HepG2 (cell line): ENCODE measurements around the gene SEM1. TPM values are rescaled to one million over a fixed set of nuclear protein-coding genes. Genes with fewer than 3 reads are reported as not detected.

Source experiments
- BCL6 ChIP-seq: IDR thresholded peaks from 2 replicates; pipeline ENCODE4 v1.6.1; 2016; ENCODE audit warnings: missing genetic modification reagents, missing compliant biosample characterization
- HNRNPLL ChIP-seq: fragments of 200-400 bp; formaldehyde crosslinking; IDR thresholded peaks from 2 replicates; pipeline ENCODE4 v1.6.1; 2017; ENCODE audit warnings: mild to moderate bottlenecking, low read depth, low read length; ENCODE audit not compliant: poor library complexity, severe bottlenecking
- KLF12 ChIP-seq: sonication (generic); formaldehyde crosslinking; IDR thresholded peaks from 2 replicates; pipeline ENCODE4 v1.4.0; 2020; ENCODE audit warnings: missing genetic modification reagents, borderline replicate concordance
- NFYB ChIP-seq: sonication (generic); formaldehyde crosslinking; IDR thresholded peaks from 2 replicates; pipeline ENCODE4 v1.4.0; 2020; ENCODE audit warnings: missing genetic modification reagents
- RARA ChIP-seq: IDR thresholded peaks from 2 replicates; pipeline ENCODE4 v1.6.1; 2016; ENCODE audit warnings: missing genetic modification reagents, missing compliant biosample characterization
- SP5 ChIP-seq: IDR thresholded peaks from 2 replicates; pipeline ENCODE4 v1.6.1; 2016; ENCODE audit warnings: low read depth, borderline replicate concordance
- THAP8 ChIP-seq: sonication (generic); formaldehyde crosslinking; IDR thresholded peaks from 2 replicates; pipeline ENCODE4 v1.5.1; 2020; ENCODE audit warnings: missing genetic modification reagents, mild to moderate bottlenecking, borderline replicate concordance
- ZNF577 ChIP-seq: sonication (generic); formaldehyde crosslinking; IDR thresholded peaks from 2 replicates; pipeline ENCODE4 v1.4.0; 2020; ENCODE audit warnings: mild to moderate bottlenecking, low read depth, missing genetic modification reagents, borderline replicate concordance
- ZSCAN20 ChIP-seq: sonication (generic); formaldehyde crosslinking; IDR thresholded peaks from 2 replicates; pipeline ENCODE4 v1.4.0; 2020; ENCODE audit warnings: missing genetic modification reagents, mild to moderate bottlenecking, borderline replicate concordance
- polyA plus RNA-seq, 8 experiments: library from polyadenylated mRNA; depleted of rRNA in 3 of 8; stranded (reverse) in 7 of 8; unstranded in 1 of 8; fragments of >200 nt; fragmentation: Illumina TruSeq in 4 of 8; extraction: Trizol in 4 of 8; gene quantifications; 2 replicates each; pipeline versions ENCODE4 v1.2.1 to v1.2.3, GENCODE V29; 2011 to 2016; ENCODE audit warnings: low read depth in 4 of 8, missing spikeins in 1 of 8, mixed read lengths in 1 of 8; ENCODE audit not compliant: insufficient read depth in 1 of 8
- total RNA-seq, 5 experiments: library from RNA; depleted of rRNA; stranded (reverse); fragments of >200 nt; fragmentation: Illumina TruSeq; extraction: Trizol; gene quantifications; 2 replicates each; pipeline ENCODE4 v1.2.3, GENCODE V29; 2016; ENCODE audit warnings: low read depth in 1 of 5
- TF ChIP-seq, protein P1 (sequence below): sonication (generic); formaldehyde crosslinking; IDR thresholded peaks from 2 replicates; pipeline ENCODE4 v1.8.0; 2022; ENCODE audit warnings: low read depth, missing genetic modification reagents
- TF ChIP-seq, protein P2 (sequence below): sonication (generic); formaldehyde crosslinking; IDR thresholded peaks from one replicate; pipeline ENCODE4 v1.5.1; 2020; ENCODE audit warnings: mild to moderate bottlenecking, missing genetic modification reagents; ENCODE audit errors: not compliant biosample characterization

Gene SEM1
- total and polyA plus RNA-seq, 2 of the 13 experiments (the other 11 are each of a cell fraction or from before 2014, with no cell fraction given), result 40.7 to 174 TPM

DNA sequence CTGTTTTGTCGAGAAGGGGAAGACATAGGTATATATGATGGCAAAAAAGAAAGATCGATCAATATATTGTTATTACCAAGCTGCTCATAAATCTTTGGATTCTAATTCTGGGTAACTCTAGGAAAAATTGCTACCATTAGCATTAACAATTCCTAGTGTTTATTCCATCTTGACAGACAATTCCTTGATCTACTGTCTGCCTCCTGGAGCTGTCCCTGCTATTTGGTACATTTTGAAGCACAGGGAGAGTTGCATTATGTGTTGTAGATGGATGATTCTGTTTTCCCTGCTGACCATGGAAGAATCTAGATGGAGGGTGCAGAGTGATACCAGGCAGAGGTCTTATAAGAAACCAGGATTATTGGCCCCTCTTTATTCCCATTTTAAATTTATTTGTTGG is 29.1 kb upstream of the SEM1 start (continued):
- TF ChIP-seq, protein P1, sequence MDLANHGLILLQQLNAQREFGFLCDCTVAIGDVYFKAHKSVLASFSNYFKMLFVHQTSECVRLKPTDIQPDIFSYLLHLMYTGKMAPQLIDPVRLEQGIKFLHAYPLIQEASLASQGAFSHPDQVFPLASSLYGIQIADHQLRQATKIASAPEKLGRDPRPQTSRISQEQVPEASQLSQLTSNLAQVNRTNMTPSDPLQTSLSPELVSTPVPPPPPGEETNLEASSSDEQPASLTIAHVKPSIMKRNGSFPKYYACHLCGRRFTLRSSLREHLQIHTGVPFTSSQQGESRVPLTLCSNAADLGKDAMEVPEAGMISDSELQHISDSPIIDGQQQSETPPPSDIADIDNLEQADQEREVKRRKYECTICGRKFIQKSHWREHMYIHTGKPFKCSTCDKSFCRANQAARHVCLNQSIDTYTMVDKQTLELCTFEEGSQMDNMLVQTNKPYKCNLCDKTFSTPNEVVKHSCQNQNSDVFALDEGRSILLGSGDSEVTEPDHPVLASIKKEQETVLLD (CRISPR knock-in tag), result no peak
- no peak for TF ChIP-seq ZSCAN20 (CRISPR knock-in tag)
- TF ChIP-seq HNRNPLL, result no peak
- TF ChIP-seq KLF12 (CRISPR knock-in tag), result no peak
- no peak for TF ChIP-seq THAP8 (CRISPR knock-in tag)
- no peak for TF ChIP-seq SP5 (CRISPR knock-in tag)
- no peak for TF ChIP-seq ZNF577 (CRISPR knock-in tag)
- TF ChIP-seq BCL6 (CRISPR knock-in tag), result no peak
- TF ChIP-seq, protein P2, sequence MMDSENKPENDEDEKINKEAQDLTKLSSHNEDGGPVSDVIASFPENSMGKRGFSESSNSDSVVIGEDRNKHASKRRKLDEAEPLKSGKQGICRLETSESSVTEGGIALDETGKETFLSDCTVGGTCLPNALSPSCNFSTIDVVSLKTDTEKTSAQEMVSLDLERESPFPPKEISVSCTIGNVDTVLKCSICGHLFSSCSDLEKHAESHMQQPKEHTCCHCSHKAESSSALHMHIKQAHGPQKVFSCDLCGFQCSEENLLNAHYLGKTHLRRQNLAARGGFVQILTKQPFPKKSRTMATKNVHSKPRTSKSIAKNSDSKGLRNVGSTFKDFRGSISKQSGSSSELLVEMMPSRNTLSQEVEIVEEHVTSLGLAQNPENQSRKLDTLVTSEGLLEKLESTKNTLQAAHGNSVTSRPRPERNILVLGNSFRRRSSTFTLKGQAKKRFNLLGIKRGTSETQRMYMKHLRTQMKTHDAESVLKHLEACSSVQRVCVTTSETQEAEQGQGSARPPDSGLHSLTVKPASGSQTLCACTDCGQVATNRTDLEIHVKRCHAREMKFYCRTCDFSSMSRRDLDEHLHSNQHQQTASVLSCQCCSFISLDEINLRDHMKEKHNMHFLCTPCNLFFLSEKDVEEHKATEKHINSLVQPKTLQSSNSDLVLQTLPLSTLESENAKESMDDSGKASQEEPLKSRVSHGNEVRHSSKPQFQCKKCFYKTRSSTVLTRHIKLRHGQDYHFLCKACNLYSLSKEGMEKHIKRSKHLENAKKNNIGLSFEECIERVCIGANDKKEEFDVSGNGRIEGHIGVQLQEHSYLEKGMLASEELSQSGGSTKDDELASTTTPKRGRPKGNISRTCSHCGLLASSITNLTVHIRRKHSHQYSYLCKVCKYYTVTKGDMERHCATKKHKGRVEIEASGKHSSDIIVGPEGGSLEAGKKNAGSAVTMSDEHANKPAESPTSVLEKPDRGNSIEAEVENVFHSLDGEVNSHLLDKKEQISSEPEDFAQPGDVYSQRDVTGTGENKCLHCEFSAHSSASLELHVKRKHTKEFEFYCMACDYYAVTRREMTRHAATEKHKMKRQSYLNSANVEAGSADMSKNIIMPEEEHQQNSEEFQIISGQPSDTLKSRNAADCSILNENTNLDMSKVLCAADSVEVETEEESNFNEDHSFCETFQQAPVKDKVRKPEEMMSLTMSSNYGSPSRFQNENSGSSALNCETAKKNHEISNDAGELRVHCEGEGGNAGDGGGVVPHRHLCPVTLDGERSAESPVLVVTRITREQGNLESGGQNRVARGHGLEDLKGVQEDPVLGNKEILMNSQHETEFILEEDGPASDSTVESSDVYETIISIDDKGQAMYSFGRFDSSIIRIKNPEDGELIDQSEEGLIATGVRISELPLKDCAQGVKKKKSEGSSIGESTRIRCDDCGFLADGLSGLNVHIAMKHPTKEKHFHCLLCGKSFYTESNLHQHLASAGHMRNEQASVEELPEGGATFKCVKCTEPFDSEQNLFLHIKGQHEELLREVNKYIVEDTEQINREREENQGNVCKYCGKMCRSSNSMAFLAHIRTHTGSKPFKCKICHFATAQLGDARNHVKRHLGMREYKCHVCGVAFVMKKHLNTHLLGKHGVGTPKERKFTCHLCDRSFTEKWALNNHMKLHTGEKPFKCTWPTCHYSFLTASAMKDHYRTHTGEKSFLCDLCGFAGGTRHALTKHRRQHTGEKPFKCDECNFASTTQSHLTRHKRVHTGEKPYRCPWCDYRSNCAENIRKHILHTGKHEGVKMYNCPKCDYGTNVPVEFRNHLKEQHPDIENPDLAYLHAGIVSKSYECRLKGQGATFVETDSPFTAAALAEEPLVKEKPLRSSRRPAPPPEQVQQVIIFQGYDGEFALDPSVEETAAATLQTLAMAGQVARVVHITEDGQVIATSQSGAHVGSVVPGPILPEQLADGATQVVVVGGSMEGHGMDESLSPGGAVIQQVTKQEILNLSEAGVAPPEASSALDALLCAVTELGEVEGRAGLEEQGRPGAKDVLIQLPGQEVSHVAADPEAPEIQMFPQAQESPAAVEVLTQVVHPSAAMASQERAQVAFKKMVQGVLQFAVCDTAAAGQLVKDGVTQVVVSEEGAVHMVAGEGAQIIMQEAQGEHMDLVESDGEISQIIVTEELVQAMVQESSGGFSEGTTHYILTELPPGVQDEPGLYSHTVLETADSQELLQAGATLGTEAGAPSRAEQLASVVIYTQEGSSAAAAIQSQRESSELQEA (CRISPR knock-in tag), result no peak
- TF ChIP-seq RARA (CRISPR knock-in tag), result no peak
- no peak for TF ChIP-seq NFYB (CRISPR knock-in tag)
